ENCODE measurements around the gene SMAD1. TPM values are rescaled to one million over a fixed set of nuclear protein-coding genes. Genes with fewer than 3 reads are reported as not detected.
A peak's percentile ranks its signal among the peaks of the same experiment; 100 is the strongest.

The SMAD1 gene
- total RNA-seq, 1 experiment from 2014 or later, result 13.4 TPM

- DNase-seq (ENCODE audit: low spot score), result no peak
Measured at GRCh38 chr4:145488310-145488709, 6.7 kb downstream of the SMAD1 start.

GRCh38 chr4:145489556-145489955 lies 7.9 kb downstream of the SMAD1 start:
- no peak for DNase-seq (ENCODE audit: low spot score)

GRCh38 chr4:145490361-145490760 lies 8.7 kb downstream of the SMAD1 start:
- DNase-seq (ENCODE audit: low spot score), result no peak

GRCh38 chr4:145490796-145491195 lies 9.1 kb downstream of the SMAD1 start:
- DNase-seq (ENCODE audit: low spot score), result no peak

- no peak for DNase-seq (ENCODE audit: low spot score)
Measured at GRCh38 chr4:145492376-145492775, 10.7 kb downstream of the SMAD1 start.

GRCh38 chr4:145493166-145493565 lies 11.5 kb downstream of the SMAD1 start:
- no peak for DNase-seq (ENCODE audit: low spot score)

GRCh38 chr4:145494666-145495270 lies 13.1 kb downstream of the SMAD1 start:
- DNase-seq (ENCODE audit: low spot score), result no peak

GRCh38 chr4:145496292-145496691 lies 14.6 kb downstream of the SMAD1 start:
- no peak for DNase-seq (ENCODE audit: low spot score)

GRCh38 chr4:145497199-145498149 lies 15.8 kb downstream of the SMAD1 start:
- DNase-seq (ENCODE audit: low spot score), result no peak

- DNase-seq (ENCODE audit: low spot score), result no peak
Measured at GRCh38 chr4:145498430-145498829, 16.8 kb downstream of the SMAD1 start.

GRCh38 chr4:145501051-145501660 lies 19.5 kb downstream of the SMAD1 start:
- no peak for DNase-seq (ENCODE audit: low spot score)

GRCh38 chr4:145502809-145503208 lies 21.2 kb downstream of the SMAD1 start:
- DNase-seq (ENCODE audit: low spot score), result no peak

- DNase-seq (ENCODE audit: low spot score), result no peak
Measured at GRCh38 chr4:145503486-145504072, 21.9 kb downstream of the SMAD1 start.

GRCh38 chr4:145505995-145506394 lies 24.3 kb downstream of the SMAD1 start:
- no peak for DNase-seq (ENCODE audit: low spot score)

- DNase-seq (ENCODE audit: low spot score), result peak; percentile 63
Measured at GRCh38 chr4:145507636-145508035, 26.0 kb downstream of the SMAD1 start.

- peak; percentile 22 for DNase-seq (ENCODE audit: low spot score)
Measured at GRCh38 chr4:145511913-145512522, 30.4 kb downstream of the SMAD1 start.

GRCh38 chr4:145513020-145513621 lies 31.5 kb downstream of the SMAD1 start:
- no peak for DNase-seq (ENCODE audit: low spot score)

- no peak for DNase-seq (ENCODE audit: low spot score)
Measured at GRCh38 chr4:145520172-145520571, 38.5 kb downstream of the SMAD1 start.

- DNase-seq (ENCODE audit: low spot score), result no peak
Measured at GRCh38 chr4:145521282-145521681, 39.6 kb downstream of the SMAD1 start.

GRCh38 chr4:145523117-145523516 lies 41.5 kb downstream of the SMAD1 start:
- no peak for DNase-seq (ENCODE audit: low spot score)

GRCh38 chr4:145524552-145524951 lies 42.9 kb downstream of the SMAD1 start:
- DNase-seq (ENCODE audit: low spot score), result no peak
